ENCODE data around the gene CAMK4.

DNA sequence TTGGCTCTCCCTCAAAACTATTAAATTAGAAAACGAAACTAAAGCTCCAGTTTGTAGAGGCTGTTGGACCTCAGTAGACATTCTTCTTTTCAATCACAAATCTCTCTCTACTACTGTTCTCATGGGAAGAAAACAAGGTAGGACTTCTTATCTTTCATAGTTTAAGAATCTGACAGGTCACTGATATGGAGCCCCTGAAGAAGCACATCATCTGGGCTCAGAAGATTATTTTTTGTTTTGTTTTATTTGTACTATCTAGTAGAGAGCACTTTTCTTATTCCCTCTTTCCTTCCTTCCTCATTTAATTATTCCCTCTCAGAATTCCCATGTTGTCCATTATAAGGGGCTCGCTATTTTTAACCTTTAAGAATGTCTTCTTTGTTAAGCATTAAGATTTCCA, 261.9 kb downstream of the CAMK4 start:
- TF ChIP-seq, protein P1, sequence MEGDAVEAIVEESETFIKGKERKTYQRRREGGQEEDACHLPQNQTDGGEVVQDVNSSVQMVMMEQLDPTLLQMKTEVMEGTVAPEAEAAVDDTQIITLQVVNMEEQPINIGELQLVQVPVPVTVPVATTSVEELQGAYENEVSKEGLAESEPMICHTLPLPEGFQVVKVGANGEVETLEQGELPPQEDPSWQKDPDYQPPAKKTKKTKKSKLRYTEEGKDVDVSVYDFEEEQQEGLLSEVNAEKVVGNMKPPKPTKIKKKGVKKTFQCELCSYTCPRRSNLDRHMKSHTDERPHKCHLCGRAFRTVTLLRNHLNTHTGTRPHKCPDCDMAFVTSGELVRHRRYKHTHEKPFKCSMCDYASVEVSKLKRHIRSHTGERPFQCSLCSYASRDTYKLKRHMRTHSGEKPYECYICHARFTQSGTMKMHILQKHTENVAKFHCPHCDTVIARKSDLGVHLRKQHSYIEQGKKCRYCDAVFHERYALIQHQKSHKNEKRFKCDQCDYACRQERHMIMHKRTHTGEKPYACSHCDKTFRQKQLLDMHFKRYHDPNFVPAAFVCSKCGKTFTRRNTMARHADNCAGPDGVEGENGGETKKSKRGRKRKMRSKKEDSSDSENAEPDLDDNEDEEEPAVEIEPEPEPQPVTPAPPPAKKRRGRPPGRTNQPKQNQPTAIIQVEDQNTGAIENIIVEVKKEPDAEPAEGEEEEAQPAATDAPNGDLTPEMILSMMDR (IDR thresholded peaks at IDR 0.05), result no peak
- TF ChIP-seq POLR2A (IDR thresholded peaks at IDR 0.05), result no peak

Data from tibial nerve (tissue), 3 donors.